ENCODE data around the gene LRRC45.

The LRRC45 gene

DNA sequence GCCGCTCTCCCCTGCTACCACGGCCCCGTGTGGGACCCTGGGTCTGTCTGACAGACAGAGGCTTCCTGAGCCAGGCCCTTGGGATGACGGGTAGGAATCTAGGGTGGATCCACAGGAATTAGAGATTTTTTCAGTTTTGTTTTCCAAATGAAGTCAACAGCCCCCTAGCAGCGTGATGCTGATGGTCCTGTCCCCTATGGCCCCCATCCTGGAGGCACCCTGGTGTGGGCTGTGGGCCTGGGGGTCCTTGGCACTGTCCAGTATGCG, 15.9 kb upstream of the LRRC45 start:
- DNase-seq (ENCODE audit: low read depth, low spot score) = no peak

DNA sequence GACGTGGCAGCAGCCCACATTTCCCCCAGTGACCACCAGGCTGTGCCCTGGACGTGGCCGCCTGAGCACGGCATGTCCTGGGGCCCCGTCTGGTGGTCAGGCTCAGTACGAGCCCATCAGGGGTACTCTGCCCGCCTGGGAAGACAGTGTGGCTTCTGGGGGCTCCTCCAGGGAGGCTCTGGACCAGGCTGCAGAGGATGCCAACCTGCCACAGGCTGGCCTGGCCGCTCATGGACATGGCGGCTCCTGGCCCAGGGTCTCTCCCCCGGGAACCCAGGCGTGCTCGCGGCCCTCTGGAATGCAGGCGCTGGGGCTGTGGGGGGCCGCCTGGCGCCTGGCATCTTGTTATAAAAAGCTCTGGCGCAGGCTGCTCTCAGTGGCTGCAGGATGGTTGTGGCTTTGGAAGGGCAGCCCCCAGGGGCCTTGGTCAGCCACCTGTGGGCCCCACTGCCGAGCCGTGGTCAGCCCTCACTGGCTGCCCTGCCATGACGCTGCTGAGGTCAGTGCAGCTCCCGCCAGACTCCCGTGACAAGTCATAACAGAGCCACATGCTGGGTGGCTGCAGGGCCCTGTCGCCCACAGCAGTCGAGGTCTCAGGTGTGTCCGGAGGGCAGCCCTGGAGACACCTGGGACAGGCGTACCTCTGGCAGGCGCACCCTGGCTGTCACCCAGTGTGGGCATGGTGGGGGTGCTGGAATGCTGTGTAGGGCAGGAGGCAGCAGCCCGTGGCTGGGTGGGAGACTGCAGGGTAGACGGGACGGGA, 15.4 kb upstream of the LRRC45 start:
- no peak for DNase-seq (ENCODE audit: low read depth, low spot score)

- DNase-seq (ENCODE audit: low read depth, low spot score) = no peak
These were observed 14.7 kb upstream of the LRRC45 start for GRCh38 chr17:82008258-82008940.

DNA sequence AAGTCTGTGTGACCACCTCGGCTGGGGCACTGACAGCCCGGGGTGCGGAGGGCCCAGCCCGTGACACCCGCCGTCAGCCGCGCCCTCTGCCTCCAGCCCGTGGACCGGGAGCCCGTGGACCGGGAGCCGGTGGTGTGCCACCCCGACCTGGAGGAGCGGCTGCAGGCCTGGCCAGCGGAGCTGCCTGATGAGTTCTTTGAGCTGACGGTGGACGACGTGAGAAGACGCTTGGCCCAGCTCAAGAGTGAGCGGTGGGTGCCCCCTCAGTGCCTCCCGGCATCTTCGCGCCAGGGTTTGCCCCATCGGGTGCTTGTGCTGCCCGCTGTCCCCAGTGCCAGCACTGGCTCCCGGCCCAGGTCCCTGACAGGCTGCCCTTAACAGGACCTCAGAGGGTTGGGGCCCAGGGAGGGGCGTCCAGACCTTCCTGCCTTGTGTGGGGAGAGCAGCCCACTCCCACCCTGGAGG, 14.1 kb upstream of the LRRC45 start:
- no peak for DNase-seq (ENCODE audit: low read depth, low spot score)

DNA sequence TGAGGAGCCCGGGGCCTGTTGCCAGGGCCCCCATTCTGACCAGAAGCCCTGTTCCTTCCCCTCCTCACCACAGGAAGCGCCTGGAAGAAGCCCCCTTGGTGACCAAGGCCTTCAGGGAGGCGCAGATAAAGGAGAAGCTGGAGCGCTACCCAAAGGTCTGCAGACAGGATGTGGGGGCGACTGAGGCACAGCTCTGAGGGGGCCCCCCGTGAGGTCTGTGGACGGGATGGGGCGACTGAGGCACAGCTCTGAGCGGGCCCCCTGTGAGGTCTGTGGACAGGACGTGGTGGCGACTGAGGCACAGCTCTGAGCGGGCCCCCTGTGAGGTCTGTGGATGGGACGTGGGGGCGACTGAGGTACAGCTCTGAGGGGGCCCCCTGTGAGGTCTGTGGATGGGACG, 13.7 kb upstream of the LRRC45 start:
- DNase-seq (ENCODE audit: low read depth, low spot score) = no peak

DNA sequence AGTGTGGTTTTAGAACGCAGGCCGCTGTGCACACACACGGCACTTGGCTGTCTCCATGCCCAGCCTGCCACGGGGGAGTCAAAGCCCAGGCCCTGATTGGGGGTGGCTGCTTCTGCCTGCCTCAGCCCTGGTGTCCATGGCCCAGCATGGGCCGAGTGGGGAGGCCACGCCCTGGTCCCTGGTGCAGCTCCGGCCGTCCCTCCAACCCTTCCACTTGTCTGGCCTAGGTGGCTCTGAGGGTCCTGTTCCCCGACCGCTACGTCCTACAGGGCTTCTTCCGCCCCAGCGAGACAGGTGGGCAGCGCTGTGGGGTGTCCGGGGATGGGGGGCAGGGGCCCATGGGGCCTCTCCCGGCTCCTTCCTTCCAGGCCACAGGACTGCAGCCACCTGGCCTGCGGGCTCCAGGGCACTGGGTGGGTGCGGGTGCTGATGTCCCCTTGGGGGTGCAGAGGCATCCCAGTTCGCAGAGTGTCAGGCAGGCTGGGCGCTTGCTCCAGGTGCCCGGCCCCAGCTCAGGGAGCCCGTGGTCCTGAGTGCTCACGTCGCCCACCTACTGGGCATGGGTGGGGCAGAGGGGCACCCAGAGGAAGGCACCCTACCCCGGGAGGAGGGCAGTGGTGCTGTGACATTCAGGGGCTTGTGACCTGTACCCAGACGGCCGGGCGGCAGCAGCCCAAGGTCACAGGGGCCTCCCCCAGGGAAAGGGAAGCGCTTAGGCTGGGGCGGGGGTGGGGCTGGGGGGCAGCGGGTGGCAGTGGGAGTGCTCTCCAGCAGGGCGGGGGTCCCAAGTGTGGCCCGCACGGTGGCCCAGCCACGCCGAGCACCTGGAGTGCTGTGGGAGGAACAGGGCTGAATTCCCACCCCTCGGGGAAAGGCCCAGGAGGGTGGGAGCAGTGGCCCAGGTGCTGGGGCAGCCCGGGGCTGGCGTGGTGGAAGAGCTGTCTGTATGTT, 12.3 kb upstream of the LRRC45 start:
- no peak for DNase-seq (ENCODE audit: low read depth, low spot score)

- no peak for DNase-seq (ENCODE audit: low read depth, low spot score)
These were observed 11.4 kb upstream of the LRRC45 start for GRCh38 chr17:82011617-82012187.

DNA sequence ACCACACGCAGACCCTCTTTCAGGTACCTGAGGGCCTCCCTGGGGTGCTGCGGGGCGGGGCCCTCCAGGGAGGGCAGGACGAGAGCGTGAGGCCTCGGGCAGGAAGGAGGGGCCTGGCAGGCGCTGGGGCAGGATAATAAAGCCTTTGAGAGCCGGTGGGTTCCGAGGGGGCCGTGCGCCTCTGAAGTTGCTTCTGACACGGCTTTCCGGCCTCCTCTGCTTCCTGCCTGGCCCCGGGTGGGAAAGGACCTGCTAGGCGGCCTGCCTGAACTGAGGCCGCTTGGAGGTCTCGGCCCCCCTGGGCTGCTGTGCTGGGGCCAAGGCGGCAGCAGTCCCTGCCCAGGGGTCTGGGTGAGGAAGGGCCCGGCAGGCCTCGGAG, 10.9 kb upstream of the LRRC45 start:
- peak; percentile 62 for DNase-seq (ENCODE audit: low read depth, low spot score)

DNA sequence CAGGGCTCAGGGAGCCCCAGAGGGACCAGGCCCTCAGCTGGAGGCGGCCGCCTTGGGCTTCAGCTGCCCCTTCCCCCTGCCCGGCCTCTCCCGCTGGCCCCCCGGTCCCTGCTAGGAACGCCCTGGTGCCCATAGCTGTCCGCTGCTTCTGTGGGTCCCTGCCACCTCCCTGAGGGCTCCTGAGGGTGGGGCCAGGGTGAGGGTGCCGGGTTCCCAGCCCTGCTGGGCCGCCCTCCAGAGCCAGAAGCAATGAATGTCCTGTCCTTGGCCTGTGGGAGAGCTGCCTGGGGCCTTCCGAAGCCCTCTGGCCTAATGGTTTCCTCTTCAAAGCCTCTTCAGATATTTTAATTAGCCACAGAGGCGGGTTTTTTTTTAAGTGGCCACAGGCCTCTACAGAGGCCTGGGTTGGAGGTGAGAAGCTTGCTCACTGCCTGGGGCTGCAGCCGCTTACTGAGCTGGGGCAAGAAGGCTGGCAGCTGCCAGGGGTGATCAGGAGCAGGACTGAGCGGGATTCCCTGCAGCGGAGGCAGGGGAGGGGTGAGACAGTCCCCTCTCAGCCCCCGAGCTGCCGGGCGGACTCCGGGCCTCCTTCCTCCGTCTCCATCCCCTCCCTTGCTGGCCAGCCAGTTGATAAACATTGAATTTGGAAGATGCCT, 10.3 kb upstream of the LRRC45 start:
- DNase-seq (ENCODE audit: low read depth, low spot score) = peak; percentile 94

DNA sequence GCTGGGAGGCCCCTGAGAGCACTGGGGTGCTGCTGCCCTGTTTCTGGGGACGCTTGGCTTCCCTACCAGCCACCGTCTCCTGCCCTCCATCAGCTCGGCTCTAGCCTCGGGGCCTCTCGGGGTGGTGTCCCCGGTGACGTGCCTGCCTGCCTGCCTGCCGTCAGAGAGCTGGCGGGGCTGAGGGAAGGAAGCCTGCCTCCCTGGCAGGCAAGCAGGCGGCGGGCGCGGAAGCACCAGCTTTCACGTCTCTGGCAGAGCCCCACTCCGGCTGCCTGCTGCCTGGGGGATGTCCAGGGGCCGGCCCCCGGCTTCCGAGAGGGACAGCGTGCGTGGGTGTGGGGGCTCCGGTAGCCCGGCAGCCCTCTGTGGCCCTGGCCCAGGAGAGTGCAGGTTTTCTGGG, 9.8 kb upstream of the LRRC45 start:
- peak; percentile 72 for DNase-seq (ENCODE audit: low read depth, low spot score)

DNA sequence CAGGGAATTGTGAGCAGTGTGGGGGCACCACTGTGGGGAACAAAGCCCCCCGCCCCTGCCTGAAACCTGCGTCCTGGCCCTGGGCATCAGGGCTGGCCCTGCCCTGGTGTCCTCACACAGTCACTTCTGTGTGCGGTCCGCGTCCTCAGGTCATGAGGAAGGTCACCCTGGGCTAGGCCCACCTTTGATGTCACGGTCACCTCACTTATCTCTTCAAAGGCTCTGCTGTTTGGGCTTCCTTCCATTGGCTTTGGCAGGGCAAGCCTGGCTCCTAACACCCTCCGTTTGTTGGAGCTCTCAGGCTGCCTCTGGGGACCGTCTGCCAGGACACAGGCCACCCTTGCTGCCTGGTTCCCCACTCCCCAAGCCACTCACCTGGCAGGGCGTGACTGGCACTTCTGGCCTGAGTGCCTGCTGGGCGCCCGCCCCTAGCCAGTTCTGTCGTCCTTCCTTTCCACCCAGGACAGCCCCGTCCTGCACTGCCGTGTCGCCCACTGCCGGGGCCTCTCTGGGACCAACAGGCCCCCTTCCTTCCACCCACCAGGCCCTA, 9.3 kb upstream of the LRRC45 start:
- DNase-seq (ENCODE audit: low read depth, low spot score) = no peak

DNA sequence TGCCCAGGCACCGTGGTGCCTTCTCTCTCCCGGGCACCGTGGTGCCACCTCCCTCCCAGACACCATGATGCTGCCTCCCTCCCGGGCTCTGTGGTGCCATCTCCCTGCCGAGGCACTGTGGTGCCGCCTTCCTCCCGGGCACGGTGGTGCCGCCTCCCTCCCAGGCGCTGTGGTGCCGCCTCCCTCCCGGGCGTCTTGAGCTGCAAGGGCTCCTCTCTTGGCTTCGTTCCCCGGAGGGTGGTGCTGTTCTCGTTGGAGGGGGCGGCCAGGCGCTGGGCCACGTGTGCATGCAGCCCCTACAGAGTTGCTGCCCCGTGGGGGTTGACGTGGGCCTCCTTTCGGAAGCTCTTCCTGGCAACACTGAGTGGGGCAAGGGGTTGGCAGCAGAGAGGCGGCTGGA, 8.7 kb upstream of the LRRC45 start:
- no peak for DNase-seq (ENCODE audit: low read depth, low spot score)

GRCh38 chr17:82014971-82015310, 8.2 kb upstream of the LRRC45 start:
- no peak for DNase-seq (ENCODE audit: low read depth, low spot score)

DNA sequence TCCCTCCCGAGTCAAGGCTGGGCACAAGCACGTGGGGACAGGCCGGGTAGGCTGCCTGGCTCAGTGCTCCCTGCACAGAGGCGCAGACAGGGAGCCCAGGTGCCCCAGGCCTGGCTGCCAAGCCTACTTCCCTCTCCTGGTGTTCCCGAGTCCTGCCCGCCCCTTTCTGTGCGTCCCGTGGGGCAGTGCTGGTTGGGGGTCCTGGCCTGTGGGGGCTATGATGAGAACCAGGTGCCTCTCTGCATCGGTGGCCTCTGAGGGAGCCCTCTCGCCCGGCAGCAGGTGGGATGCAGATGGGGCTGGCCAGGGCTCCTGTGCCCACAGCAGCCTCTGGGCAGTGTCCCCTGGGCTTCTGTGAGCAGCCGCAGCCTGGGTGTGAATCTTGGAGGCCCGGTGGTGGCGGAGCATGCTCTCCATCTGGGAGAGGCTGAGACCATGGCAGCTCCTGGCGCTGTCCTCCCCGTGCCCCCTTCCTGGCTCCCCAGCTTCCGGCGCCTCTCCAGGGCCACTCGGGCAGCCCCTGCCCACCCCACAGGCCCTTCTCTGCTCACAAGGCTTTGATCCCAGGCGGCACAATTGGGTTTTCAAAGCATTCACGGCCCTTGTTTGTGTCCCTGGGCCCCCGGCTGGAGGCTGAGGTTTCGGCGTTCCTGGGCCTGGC, 7.7 kb upstream of the LRRC45 start:
- no peak for DNase-seq (ENCODE audit: low read depth, low spot score)

- DNase-seq (ENCODE audit: low read depth, low spot score) = no peak
These were observed 6.8 kb upstream of the LRRC45 start for GRCh38 chr17:82016061-82016874.

DNA sequence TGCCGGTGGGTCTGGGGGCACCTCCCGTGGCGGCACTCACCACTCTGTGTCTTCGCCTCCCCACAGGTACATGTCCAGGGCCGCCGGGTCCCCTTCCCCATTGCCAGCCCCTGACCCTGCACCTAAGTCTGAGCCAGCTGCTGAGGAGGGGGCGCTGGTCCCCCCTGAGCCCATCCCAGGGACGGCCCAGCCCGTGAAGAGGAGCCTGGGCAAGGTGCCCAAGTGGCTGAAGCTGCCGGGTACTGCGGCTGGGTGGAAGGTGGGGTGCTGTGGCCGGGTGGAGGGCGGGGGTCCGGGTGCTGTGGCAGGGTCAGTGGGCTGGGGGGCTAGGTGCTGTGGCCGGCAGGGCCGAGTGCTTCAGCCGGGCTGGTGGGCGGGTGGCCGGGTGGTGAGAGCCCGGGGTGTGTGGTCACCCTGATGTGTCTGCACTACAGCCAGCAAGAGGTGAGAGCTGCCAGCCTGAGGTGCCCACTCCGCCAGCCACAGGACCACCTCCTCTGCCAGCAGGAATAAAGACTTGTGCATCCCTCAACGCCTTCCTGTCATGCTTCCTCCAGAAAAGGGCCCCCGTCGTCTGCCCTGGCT, 6.1 kb upstream of the LRRC45 start:
- no peak for DNase-seq (ENCODE audit: low read depth, low spot score)

GRCh38 chr17:82017612-82018151, 5.4 kb upstream of the LRRC45 start:
- DNase-seq (ENCODE audit: low read depth, low spot score) = no peak

DNA sequence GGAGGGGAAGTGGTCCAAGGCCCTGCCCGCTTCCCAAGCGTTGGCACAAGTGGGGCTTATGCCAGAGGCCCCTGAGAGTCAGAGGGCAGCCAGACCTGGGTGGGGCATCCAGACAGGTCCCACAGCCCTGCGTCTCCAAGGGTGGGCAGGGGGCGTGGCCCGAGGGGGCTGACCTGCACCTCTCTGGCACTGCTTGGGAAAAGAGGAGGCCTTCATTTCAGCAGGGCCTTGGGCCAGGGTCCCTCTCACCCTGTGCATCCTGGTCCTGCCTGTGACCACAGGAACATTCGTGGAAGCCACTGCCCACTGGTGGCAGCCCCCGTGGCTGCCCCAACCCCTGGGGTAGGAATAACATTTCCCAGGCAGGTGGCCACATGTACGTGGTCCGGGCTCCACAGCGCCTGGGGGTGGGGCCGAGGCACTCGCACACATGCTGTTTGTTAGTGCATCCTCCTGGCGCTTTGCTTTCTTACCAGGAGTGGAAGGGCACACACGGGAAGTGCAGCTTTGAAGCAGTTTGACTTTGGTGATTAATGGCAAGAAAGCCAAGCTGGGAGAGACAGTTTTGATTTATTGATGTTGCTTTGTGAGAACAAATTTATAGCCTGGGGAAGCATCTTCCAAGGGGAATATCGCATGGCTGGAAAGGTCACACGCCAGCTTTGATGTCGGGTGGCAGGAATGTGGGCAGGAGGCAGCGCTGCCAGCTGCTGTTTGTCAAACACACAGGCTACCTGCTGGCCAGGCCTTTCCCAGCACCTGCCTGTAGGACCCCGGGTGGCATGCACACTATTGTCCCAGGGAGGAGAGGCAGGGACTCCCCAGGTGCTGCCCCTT, 4.7 kb upstream of the LRRC45 start:
- no peak for DNase-seq (ENCODE audit: low read depth, low spot score)

Data from ELF-1 (cell line).